Measurements from ENCODE around the gene KIF11.

The KIF11 gene

DNA sequence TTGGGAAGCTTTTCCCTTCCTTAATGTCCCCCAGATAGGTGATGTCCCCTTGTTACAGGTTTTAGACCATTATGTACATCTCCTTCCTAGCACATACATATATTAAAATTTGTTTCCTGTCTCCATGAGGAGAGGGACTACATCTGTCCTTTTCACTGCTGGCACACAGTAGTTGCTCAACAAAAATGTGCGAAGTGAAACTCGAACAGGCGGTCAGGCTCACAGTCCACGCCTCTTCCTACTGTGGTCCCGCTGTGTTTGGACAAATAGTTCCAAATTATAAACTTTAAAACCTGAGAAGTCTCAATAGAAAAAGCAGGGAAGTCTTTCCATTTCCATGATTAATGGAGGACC lies 95.6 kb downstream of the KIF11 start:
- DNase-seq, result no peak

DNA sequence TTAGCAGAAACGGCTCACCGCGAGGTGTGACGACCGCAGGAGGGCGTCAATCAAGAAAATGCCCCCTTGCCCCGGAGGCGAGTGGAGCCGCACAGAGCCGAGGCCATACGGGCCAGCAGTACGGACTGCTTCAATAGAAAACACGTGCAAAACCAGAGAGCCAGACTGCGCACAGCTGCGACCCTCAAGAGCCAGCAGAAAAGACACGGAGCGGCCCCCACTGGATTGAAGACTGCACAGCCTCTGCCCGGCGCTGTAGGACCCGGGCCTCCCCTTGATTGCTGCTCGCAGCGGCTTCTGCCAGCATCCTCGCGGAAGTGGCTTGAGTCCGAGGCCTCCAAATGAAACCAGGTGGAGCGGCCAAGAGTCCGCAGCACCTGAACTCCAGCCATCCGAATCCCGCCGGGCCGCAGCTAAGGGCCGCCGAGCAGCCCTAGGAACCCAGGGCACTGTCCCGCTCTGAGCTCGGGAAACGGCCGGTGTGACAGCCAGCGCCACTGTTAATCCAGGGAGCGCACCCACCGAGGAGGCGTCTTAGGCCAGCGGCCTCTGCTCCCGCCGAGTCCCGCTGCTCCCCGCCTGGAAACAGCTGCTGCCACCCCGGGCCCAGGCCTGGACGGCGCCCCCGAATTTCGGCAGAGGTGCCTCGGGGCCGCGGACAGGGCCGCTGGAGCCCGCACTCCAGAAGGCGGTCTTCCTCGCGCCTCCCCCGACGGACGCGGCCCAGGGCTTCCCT lies 96.2 kb downstream of the KIF11 start:
- DNase-seq, result no peak

DNA sequence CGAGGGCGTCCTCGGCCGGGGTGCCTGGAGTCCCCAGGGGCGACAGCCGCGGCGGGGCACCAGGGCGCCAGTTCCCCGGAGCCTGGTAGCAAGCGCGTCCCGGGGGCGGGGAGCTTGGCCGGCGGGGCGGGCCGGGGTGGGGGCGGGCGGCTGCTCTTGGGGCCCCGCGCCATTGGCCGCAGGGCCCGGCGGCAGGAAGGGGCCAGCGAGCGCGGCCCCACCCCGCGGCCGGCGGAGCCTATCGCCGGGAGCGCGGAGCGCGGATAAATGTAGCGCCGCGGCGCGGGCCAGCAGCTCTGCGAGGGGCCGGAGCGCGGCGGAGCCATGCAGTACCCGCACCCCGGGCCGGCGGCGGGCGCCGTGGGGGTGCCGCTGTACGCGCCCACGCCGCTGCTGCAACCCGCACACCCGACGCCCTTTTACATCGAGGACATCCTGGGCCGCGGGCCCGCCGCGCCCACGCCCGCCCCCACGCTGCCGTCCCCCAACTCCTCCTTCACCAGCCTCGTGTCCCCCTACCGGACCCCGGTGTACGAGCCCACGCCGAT lies 96.8 kb downstream of the KIF11 start, which contains the start of gene HHEX:
HHEX (plus strand) TSS at position 293 of the 548 bp plus-strand sequence; CDS start at position 325, 32 bp downstream.
- DNase-seq, result peak in 1 of 2 experiments; percentile 42

DNA sequence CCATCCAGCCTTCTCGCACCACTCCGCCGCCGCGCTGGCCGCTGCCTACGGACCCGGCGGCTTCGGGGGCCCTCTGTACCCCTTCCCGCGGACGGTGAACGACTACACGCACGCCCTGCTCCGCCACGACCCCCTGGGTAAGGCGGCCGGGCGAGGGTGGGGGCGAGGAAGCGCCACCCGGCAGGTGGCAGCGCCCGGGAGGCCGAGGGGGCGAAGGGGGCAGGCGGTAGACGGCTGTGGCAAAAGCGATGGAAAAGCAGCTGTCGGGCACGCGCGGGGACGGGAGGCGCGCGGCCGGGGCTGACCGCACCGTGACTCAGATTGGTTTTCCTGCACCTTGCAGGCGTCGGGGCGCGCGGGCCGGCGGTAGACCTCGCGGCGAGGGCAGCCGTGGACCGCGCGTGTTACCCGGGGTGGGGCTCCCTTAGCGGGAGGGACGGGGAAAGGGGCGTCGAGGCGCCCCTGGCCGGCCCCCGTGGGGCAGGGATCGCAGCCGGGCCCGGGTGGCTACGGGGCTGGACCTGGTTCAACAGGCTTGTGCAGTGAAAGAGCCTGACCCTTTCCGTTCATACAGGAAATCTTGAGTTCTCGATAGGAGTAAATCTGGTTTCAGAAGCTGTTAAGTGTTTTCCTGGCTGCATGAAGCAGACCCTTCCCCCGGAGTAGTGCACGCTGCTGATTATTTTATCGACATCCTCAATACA lies 97.4 kb downstream of the KIF11 start:
- DNase-seq, result peak in 1 of 2 experiments; percentile 5

DNA sequence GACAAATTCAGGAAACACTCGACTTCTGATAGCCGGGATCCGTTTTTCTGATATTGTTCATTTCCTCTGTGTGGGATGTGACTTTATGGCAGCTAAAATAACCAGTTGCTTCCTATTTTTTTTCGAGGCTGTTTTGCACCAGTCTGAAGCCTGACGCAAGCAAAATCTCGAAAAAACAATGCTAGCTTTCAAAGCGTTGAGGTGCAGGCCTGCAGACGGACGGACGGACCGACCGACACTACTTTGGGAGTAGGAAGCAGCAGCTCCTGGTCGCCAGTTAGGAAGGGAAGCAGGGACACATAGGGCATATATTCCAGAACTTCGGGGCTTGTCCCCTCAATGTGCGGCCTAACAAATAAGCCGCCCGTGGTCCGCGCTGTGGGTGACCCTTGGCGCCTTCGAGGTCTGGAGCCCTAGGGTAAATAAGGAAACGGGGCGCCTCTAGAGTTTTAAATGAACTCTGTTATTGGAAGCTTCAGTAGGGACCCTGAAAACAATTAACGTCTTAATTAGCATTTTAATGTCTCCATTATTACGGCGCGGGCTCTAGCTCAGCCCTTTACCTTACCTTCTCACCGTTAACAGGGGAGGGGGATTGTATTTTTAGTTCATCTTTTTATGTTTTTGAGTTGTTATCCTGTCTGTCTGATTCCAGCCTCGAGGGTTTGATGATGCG lies 98.1 kb downstream of the KIF11 start:
- DNase-seq, result no peak

DNA sequence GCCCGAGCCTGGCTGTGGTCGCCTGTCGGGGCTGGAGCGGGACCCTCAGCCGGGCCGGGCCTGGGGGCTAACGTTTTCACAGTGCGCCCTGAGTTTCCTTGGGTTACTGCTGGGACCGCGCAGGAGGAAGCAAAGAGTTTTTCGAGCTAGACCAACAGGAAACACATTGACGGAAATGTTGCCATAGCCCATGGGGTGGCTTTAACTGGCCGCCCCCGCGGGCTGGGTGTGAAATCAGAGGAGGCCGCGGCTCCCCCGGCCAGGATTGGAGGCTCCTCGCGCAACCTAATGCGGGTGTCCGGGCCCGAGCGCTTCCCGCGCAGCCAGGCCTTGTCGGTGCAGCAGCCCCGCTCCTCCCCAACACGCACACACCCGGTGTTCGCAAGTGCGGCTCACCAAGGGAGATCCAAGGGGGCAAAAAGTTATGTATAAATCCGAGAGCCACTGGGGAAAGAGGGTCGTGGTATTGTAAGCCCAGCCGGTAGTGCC lies 98.7 kb downstream of the KIF11 start:
- DNase-seq, result no peak

DNA sequence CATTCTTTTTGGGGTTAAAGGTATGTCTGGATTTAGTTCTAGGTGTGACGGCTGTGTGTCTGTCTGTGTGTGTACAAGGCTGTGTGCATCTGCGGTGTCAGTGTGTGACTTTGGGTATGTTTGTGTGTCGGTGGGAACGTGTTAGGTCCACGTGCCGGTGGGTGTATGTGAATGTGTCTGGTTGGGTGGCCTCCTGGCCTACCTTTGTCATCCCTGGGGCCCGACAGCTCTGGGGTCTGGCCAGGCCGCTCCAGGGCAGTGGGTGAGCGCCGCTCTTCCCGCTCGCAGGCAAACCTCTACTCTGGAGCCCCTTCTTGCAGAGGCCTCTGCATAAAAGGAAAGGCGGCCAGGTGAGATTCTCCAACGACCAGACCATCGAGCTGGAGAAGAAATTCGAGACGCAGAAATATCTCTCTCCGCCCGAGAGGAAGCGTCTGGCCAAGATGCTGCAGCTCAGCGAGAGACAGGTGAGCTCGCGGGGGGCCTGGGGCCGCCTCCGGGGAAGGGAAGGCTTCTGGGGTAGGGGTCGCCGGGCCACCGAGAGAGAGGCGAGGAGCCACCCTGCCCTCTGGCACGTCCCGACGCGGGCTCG lies 99.2 kb downstream of the KIF11 start:
- no peak for DNase-seq

DNA sequence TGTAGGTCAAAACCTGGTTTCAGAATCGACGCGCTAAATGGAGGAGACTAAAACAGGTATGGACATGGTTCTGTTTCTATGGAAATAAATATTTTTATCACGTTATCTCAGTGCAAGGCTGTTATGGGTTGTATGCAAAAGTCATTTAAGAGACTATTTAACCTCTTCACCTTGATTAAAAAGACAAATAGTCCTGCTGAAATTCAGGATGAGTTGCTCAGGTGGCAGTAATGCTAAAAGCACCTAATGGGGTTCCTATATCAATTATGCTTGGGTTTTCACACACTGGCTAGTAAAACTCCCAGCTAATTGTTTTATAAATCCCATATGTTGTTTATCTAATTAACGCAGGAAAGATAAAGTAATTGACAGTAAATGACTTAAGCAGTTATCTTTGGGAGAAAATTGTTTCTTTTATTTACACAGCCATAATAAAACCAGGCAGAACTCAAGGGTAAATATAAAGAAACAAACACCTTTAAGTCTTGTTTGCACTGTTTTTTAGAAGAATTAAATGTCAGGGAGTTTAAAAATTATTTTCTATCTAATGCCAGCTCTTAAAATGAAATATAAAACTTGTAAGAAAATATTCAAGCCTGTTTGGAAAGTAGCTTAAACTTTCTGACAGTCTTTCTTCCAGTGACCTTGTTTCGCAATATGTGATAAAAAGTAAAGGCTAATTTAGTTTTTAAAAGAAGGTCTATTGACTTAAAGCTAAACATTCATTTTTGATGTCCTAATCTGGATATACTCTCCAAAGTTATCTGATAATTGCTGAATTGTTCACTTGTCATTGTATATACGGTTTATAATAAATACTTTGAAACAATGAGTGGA lies 100.0 kb downstream of the KIF11 start:
- DNase-seq, result no peak

DNA sequence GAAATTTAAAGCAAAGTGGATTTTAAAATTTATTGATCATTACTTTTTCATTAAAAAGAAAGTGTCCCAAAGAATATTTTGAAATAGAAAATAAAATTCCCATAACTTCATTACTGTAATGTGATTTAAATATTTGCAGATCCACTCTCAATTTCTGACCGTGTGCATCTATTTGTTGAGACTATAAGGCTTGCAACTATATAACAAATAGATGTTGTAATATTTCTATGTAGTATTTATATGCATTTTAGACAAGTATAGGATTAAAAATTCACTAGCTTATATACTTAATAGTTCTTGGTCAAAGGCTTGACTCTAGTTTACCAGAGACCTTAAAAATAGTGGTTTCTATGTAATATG lies 100.6 kb downstream of the KIF11 start:
- no peak for DNase-seq

DNA sequence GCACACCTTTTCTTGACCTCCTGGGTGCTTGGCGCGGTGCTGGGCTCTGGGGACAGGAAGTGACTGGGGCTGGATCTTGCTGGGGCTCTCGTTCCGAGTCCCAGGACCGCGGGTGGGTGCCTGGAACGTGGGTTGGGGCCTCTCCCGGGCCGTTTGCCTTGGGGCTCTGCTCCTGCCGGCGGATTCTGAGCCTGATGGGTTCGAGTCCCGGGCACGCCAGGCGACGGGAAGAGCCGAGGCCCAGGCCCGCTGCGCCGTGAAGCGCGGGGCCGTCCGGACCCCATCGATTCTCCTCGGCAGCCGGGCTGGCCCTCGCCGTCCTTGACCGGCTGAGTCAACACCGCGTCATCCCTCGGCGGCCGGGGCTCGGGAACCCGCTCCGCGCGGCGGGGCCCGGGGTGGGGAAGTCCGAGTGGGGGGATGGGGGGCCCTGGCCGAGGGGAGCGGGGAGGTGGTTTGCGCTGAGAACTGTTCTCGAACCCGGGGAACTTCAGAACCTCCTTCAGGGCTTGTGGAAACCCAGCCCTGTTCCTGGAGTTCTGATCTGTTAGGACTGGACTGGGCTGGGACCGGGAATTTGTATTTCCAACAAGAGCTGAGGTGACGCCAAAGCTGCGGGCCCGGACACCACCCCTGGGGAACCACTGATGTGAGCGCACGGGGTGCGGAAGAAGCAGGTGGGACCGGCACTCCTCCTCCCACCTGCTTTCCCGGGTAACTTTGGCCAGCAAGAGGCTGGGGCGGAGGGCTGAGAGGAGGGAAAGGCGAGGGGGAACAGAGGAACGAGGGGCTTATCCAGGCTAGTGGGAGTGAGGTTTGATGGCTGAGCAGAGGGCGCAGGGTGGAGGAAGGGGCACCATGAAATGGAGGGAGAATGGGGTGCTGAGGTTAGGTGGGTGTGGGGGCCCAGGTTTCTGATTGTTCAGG lies 103.0 kb downstream of the KIF11 start:
- DNase-seq, result no peak

DNA sequence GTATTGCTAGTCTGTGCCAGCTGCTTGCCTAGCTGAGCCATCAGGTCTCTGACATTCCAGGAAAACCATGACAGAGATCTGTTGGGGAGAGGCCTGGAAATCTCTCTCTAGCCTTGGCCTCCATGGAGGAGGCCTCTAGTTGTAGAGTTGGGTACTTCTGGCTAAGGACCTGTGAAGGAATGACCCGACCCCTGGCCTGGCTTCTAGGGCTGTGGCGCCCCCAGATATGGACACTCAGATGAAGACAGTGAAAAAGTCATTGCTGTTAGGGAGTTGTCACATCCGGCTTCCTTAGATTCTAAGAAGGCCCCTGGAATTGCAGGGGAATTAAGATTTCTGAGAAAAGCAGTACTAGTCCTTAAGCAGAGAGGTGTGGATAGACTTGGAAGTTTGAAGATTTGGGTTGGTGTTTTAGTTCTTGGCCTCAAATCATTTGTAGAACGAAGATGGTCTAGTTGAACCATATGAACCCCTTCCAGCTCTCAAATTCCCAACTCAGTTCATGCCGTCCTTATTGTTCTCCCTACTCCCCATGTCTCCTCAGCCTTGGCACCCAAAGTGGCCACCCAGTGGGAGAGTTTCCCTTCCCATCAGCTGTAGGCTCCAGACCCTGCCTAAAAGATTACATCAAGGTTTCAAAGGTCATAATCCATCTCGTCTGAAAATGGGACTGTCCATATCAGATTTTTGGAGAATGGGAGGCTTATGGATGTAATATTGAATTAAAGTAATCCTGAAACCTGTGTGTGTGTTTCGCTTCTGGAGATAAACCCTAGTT lies 103.9 kb downstream of the KIF11 start:
- no peak for DNase-seq

DNA sequence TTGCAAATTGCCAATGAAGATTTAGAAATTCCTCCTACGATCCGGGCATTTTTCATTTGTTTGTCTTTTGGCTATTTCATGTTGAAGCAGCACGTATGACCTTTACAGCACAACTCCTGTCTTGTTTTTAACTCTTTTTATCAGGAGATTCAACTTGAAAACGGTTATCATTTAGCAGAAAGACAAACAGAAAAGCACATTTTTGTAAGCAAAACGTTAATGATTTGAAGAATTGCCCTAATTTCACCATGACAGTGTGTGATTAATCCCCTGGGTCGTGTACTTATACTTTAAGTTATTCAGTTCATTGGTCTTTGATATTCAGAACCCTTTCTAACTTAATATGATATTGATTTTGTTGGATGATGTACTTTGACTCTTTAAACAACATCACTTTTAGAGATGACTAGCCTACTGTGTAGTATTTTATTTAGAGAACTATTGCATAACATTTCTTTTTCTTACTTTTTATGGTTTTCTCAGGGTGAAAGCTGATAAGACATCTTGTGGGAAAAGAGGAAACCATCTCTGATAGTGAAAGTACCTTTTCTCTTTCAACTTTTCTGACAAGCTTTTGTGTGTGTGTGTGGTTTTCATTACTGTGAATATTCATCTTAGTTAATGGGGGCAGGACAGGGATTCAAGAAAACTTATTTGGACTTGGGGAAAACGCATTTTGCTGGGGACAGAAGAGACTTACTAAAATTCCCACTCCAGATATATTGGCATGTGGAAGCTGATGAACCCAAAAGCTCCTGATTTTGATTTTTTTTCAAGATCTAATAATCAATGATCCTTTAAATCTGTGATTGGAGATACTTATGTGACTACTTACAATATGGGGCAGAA lies 105.0 kb downstream of the KIF11 start:
- no peak for DNase-seq

DNA sequence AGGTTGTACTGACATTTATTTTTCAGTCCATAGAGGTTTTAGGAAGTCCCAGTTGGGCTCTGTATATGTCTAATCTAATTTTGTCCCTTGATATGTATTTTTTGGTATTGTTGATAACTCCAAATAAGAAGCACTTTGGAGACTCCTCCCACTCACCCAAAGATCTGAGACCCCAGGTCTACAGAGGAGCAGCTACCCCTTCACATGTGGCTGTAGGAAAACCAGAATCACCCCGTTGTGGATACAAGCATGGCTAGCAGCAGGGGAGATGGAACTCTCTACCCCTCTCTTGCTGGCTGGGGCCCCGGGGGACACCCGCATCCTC lies 106.2 kb downstream of the KIF11 start:
- no peak for DNase-seq

DNA sequence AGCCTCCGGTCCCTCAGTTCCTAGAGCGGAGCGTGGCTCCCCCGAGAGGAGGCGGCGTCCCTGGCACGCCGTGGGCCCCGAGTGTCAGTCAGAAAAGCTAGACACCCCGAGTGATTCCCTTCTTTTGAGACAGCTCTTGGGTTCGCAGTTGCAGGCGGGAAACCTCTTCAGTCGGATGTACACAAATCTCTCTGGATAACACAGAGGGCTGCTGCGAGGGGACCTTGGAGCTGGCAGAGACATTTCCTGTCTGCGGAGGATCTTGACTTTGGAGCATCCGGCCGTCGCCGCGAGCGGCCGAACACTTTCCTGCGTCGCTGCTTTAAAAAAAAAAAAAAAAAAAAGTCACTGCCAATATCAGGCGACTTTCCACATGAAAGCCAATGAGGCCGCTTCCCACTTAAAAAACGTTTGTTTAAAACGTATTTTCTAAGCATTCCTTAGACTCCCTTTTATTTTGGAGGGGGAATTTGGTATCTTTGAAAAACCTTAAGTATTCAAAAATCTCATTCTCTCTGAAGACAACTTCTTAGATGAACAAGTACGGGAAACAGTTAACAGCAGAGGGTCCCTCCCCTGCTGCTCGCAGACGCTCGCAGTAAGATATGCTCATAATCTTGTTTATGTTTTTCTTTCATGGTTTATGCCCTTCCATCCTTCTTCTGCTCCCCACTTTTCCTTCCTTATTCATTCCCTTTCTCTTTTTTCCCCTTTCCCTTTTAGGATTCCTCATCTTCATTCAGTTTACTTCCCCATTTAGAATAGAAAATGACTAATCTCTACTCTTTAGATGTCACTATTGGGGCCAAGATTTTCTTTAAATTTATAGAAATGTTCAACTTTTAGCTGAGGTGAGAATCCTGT lies 106.8 kb downstream of the KIF11 start:
- DNase-seq, result no peak

DNA sequence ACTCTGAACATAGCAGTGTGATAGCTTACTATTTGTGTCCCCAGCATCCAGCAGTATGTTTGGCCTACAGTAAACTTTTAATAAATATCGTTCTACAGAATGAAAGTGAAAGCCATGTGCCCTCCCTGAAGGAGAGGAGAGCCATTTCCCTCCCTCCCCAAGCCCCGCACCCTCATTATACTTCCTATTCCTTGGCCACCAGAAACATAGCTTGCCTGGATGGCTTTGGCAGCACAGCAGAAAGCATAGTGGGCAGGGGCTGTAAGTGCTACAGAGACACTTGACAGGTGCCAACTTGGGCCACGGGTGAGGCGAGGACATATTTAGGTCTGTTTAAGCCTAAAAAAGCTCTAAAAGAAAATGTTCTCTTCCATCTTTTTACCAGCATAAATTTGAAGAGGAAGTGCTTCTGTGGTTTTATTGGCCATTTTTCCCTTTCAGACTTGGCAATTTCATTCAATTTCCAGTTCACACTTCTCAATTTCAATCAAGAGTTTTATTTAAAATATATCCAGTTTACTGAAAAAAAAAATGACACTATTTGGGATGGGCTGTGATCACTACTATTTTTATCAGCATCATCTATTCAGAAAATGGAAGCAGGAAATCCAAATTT lies 109.5 kb downstream of the KIF11 start:
- no peak for DNase-seq

All from SW 1271 (cell line).